HG02970 (cell line): Measurements from ENCODE around the gene SLC25A6.
A peak's percentile ranks its signal among the peaks of the same experiment; 100 is the strongest.
"Not testable (repeated sequence)": the region's sequence is repeated elsewhere in the genome, so short reads cannot be mapped to it uniquely, and the experiment has no call there.

Source experiments
- ATAC-seq: cut with Tn5 transposase; IDR thresholded peaks from one replicate; pipeline ENCODE4 v1.9.1; 2021; ENCODE audit warnings: mild to moderate bottlenecking, moderate library complexity, moderate number of reproducible peaks; ENCODE audit not compliant: unreplicated experiment, low FRiP score

Gene SLC25A6

GRCh38 chrX:1391707-1392375 is at the start of gene SLC25A6:
SLC25A6 (minus strand) TSS chrX:1392113; CDS start chrX:1392009, 104 bp downstream.
- peak; percentile 96 for ATAC-seq

GRCh38 chrX:1440506-1440905 is 48.6 kb upstream of the SLC25A6 start:
- no peak for ATAC-seq

GRCh38 chrX:1435241-1435895 is 43.5 kb upstream of the SLC25A6 start:
- ATAC-seq, result no peak

- no peak for ATAC-seq
Observed at GRCh38 chrX:1434871-1435240, 42.9 kb upstream of the SLC25A6 start.

- no peak for ATAC-seq
Observed at GRCh38 chrX:1433646-1434357, 41.9 kb upstream of the SLC25A6 start.

- no peak for ATAC-seq
Observed at GRCh38 chrX:1430451-1430850, 38.5 kb upstream of the SLC25A6 start.

- ATAC-seq, result no peak
Observed at GRCh38 chrX:1427756-1428155, 35.8 kb upstream of the SLC25A6 start.

GRCh38 chrX:1426321-1426720 is 34.4 kb upstream of the SLC25A6 start:
- ATAC-seq, result not testable (repeated sequence)

- no peak for ATAC-seq
Observed at GRCh38 chrX:1425381-1425780, 33.5 kb upstream of the SLC25A6 start.

GRCh38 chrX:1424147-1424851 is 32.4 kb upstream of the SLC25A6 start:
- ATAC-seq, result no peak

GRCh38 chrX:1423215-1423614 is 31.3 kb upstream of the SLC25A6 start:
- no peak for ATAC-seq

GRCh38 chrX:1422135-1422465 is 30.2 kb upstream of the SLC25A6 start:
- no peak for ATAC-seq

- ATAC-seq, result no peak
Observed at GRCh38 chrX:1421433-1422134, 29.7 kb upstream of the SLC25A6 start.

GRCh38 chrX:1420371-1420770 is 28.5 kb upstream of the SLC25A6 start:
- no peak for ATAC-seq

GRCh38 chrX:1419545-1420355 is 27.8 kb upstream of the SLC25A6 start:
- ATAC-seq, result no peak

- no peak for ATAC-seq
Observed at GRCh38 chrX:1418901-1419544, 27.1 kb upstream of the SLC25A6 start.

- no peak for ATAC-seq
Observed at GRCh38 chrX:1417921-1418771, 26.2 kb upstream of the SLC25A6 start.
